ENCODE data around the gene POLR2L. TPM values are rescaled to one million over a fixed set of nuclear protein-coding genes. Genes with fewer than 3 reads are reported as not detected.

The POLR2L gene
- polyA plus RNA-seq, 1 of the 3 experiments (the other 2 are of a cell fraction), result 540 TPM

DNA sequence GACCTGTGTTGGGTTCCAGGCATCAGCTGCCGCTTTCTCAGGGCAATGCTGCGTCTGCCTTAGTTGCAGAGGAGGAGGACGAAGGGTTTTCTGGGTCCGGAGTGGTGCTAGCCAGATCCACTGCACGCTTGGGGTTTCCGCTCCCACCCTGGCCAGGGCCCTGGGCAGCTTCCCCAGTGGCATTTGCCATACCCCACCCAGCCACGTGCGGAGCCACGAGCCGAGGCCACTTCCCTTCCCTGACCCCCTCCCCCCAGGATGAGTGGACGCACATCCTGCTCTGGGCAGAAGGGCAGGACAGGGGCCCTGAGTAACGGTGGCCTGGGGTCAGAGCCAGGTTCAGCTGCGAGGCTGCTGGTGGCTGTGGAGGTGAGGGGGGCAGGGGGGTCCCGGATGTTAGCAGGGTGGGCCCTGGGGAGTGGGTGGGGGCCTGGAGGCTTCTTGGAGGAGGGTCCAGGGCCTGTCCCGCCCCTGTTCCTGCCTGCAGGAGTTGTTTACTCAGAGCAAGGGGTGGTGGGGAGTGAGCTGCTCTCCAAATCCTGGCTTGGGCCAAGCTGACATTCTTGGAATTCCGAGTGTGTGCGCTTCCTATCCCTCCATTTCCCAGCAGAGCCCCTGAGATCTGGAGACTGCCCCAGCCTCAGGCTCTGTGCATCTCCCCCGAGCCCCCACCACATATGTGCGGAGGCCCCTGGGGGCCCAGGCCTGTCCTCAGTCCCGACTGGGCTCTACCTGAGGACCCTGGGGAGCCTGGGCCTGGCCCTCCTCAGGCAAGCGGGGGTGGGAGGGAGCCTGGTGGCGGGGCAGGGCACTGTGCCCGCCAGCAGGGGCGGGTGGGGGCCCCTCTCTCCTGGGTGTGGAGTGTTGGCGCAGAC is 1.7 kb upstream of the POLR2L start (continued):
- TF ChIP-seq CHD2 (IDR thresholded peaks at IDR 0.05; ENCODE audit: low read length, partially characterized antibody) (no peak), EP300 (IDR thresholded peaks at IDR 0.05; ENCODE audit: borderline replicate concordance in 1 of 2, low read depth in 1 of 2, low read length in 1 of 2) (peak in 1 of 2 experiments; percentile 74; a peak in 1 of 4 replicates), RXRA (IDR thresholded peaks at IDR 0.05; ENCODE audit: borderline replicate concordance, low read depth) (peak; percentile 84), NFIC (IDR thresholded peaks at IDR 0.05; ENCODE audit: borderline replicate concordance) (peak; percentile 33; the same call in 1 of the 2 replicates)
- TF ChIP-seq, protein P1, sequence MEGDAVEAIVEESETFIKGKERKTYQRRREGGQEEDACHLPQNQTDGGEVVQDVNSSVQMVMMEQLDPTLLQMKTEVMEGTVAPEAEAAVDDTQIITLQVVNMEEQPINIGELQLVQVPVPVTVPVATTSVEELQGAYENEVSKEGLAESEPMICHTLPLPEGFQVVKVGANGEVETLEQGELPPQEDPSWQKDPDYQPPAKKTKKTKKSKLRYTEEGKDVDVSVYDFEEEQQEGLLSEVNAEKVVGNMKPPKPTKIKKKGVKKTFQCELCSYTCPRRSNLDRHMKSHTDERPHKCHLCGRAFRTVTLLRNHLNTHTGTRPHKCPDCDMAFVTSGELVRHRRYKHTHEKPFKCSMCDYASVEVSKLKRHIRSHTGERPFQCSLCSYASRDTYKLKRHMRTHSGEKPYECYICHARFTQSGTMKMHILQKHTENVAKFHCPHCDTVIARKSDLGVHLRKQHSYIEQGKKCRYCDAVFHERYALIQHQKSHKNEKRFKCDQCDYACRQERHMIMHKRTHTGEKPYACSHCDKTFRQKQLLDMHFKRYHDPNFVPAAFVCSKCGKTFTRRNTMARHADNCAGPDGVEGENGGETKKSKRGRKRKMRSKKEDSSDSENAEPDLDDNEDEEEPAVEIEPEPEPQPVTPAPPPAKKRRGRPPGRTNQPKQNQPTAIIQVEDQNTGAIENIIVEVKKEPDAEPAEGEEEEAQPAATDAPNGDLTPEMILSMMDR (IDR thresholded peaks at IDR 0.05), result no peak
- TF ChIP-seq, protein P2, sequence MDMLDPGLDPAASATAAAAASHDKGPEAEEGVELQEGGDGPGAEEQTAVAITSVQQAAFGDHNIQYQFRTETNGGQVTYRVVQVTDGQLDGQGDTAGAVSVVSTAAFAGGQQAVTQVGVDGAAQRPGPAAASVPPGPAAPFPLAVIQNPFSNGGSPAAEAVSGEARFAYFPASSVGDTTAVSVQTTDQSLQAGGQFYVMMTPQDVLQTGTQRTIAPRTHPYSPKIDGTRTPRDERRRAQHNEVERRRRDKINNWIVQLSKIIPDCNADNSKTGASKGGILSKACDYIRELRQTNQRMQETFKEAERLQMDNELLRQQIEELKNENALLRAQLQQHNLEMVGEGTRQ (IDR thresholded peaks at IDR 0.05; ENCODE audit: borderline replicate concordance, low read depth, low read length), result no peak

DNA sequence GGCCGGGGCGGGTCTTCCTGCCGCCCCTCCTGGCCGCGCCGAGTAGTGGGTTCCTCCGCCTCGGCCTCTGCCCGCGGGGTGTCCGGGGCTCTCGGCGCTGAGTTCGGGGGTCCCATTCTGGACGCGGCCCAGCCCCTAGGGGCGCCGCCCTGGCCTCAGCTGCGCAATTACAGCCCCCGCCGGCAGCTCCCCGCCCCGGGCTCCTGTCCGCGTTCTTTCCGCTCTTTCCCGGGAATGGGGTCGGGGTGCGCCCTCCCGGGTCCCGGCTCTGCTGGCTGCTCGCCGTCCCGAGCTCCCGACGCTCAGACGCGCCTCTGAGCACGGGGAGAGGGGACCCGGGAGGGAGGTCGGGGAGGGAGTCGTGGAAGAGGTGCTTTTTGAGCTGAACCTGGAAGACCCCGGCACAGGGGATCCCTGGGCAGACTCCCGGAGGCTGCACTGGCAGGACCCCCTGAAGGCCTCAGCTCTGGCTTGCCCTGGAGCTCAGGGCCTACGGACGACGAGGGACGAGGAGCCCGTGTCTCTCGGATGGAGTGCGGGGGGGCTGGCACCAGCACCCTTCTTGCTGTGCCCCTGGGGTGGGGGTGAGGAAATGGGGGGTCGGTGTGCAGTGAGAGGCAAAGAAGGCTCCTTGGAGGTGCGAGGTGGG is 881 bp upstream of the POLR2L start:
- H3K36me3 ChIP-seq (replicated peaks in 1 of 2; ENCODE audit: control insufficient read depth in 1 of 2, insufficient read depth in 2 of 2, low read length in 1 of 2), result peaks cover 17 to 23% of the 10 kb centered on the region in 2 experiments
- POLR2A ChIA-PET, result interaction anchor here (0.5 to 2.6 kb wide), 8 partner anchors 10 to 254 kb away, joined by 3 to 13 read pairs (median 5); partner anchors contain the start of genes CD151, PNPLA2 and RPLP2
- peaks cover 45% of the 10 kb centered on the region for H3F3A ChIP-seq (replicated peaks; ENCODE audit: insufficient read depth)
- DNase-seq, result peak; percentile 68
- peaks cover 24 to 35% of the 10 kb centered on the region in 2 experiments; a peak in 3 of 4 replicates for H3K4me1 ChIP-seq (ENCODE audit: control insufficient read depth in 1 of 2, insufficient read depth in 2 of 2, low read depth in 1 of 2, low read length in 1 of 2)
- H3K9me3 ChIP-seq, result no peaks in the 10 kb centered on the region
- peak overlapping the region; percentile 91 to 93 for H3K27ac ChIP-seq (ENCODE audit: low read depth in 2 of 2, low read length in 1 of 2)
- H3K79me2 ChIP-seq (ENCODE audit: insufficient read depth), result peaks cover 77% of the 10 kb centered on the region
- no peaks in the 10 kb centered on the region for H3K9me2 ChIP-seq
- peak overlapping the region; percentile 100 for H3K4me2 ChIP-seq
- peaks cover 45% of the 10 kb centered on the region for H4K20me1 ChIP-seq (ENCODE audit: insufficient read depth)
- H3K27me3 ChIP-seq (ENCODE audit: insufficient read depth), result no peaks in the 10 kb centered on the region
- H3K4me3 ChIP-seq (ENCODE audit: low read depth in 2 of 2, low read length in 1 of 2), result peak overlapping the region; percentile 95 to 100
- CTCF ChIA-PET, result interaction anchor here (1.1 to 7.5 kb wide), 4 partner anchors 16 to 207 kb away, joined by 3 to 70 read pairs (median 4); no protein-coding TSS in a partner anchor
- TF ChIP-seq TAF1 (IDR thresholded peaks at IDR 0.05; ENCODE audit: borderline replicate concordance, low read depth, low read length), result no peak
- no peak for TF ChIP-seq GABPA (IDR thresholded peaks at IDR 0.05; ENCODE audit: low read depth)
- TF ChIP-seq MEF2A (IDR thresholded peaks at IDR 0.05; ENCODE audit: borderline replicate concordance, low read depth), result no peak
- no peak for TF ChIP-seq CHD2 (IDR thresholded peaks at IDR 0.05; ENCODE audit: low read length, partially characterized antibody)
- TF ChIP-seq, protein P3, sequence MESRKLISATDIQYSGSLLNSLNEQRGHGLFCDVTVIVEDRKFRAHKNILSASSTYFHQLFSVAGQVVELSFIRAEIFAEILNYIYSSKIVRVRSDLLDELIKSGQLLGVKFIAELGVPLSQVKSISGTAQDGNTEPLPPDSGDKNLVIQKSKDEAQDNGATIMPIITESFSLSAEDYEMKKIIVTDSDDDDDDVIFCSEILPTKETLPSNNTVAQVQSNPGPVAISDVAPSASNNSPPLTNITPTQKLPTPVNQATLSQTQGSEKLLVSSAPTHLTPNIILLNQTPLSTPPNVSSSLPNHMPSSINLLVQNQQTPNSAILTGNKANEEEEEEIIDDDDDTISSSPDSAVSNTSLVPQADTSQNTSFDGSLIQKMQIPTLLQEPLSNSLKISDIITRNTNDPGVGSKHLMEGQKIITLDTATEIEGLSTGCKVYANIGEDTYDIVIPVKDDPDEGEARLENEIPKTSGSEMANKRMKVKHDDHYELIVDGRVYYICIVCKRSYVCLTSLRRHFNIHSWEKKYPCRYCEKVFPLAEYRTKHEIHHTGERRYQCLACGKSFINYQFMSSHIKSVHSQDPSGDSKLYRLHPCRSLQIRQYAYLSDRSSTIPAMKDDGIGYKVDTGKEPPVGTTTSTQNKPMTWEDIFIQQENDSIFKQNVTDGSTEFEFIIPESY (IDR thresholded peaks at IDR 0.05; ENCODE audit: borderline replicate concordance, low read depth), result no peak
- TF ChIP-seq, protein P4, sequence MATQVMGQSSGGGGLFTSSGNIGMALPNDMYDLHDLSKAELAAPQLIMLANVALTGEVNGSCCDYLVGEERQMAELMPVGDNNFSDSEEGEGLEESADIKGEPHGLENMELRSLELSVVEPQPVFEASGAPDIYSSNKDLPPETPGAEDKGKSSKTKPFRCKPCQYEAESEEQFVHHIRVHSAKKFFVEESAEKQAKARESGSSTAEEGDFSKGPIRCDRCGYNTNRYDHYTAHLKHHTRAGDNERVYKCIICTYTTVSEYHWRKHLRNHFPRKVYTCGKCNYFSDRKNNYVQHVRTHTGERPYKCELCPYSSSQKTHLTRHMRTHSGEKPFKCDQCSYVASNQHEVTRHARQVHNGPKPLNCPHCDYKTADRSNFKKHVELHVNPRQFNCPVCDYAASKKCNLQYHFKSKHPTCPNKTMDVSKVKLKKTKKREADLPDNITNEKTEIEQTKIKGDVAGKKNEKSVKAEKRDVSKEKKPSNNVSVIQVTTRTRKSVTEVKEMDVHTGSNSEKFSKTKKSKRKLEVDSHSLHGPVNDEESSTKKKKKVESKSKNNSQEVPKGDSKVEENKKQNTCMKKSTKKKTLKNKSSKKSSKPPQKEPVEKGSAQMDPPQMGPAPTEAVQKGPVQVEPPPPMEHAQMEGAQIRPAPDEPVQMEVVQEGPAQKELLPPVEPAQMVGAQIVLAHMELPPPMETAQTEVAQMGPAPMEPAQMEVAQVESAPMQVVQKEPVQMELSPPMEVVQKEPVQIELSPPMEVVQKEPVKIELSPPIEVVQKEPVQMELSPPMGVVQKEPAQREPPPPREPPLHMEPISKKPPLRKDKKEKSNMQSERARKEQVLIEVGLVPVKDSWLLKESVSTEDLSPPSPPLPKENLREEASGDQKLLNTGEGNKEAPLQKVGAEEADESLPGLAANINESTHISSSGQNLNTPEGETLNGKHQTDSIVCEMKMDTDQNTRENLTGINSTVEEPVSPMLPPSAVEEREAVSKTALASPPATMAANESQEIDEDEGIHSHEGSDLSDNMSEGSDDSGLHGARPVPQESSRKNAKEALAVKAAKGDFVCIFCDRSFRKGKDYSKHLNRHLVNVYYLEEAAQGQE (IDR thresholded peaks at IDR 0.05; ENCODE audit: low read depth, low read length), result no peak
- TF ChIP-seq TEAD4 (IDR thresholded peaks at IDR 0.05; ENCODE audit: borderline replicate concordance, insufficient read depth), result no peak
- no peak overlapping the region for H2AFZ ChIP-seq (ENCODE audit: low read depth)
- peak overlapping the region; percentile 97 for H3K9ac ChIP-seq
- WGBS (ENCODE audit: low lambda C conversion rate), result 14% methylated on average over 22 of the region's 53 CpGs

All from SK-N-SH (cell line).